ENCODE measurements around the gene SEC22C.
"Not testable (repeated sequence)": the region's sequence is repeated elsewhere in the genome, so short reads cannot be mapped to it uniquely, and the experiment has no call there.

Gene SEC22C

GRCh38 chr3:42597098-42597497, 15.3 kb upstream of the SEC22C start:
- H3K9me3 ChIP-seq (ENCODE audit: control insufficient read depth, low read length); H3K4me1 ChIP-seq (ENCODE audit: control insufficient read depth, insufficient read depth, low read length); H3K27me3 ChIP-seq (ENCODE audit: control insufficient read depth, insufficient read depth, low read length); H3K9ac ChIP-seq (ENCODE audit: low read length); H3K36me3 ChIP-seq (ENCODE audit: control insufficient read depth, insufficient read depth, low read length); H3K4me3 ChIP-seq (ENCODE audit: low read length): not testable (repeated sequence)

GRCh38 chr3:42595682-42596081, 13.9 kb upstream of the SEC22C start:
- H3K4me3 ChIP-seq (ENCODE audit: low read length): no peak overlapping the region
- H3K27me3 ChIP-seq (ENCODE audit: control insufficient read depth, insufficient read depth, low read length): no peaks in the 10 kb centered on the region
- H3K36me3 ChIP-seq (ENCODE audit: control insufficient read depth, insufficient read depth, low read length): no peaks in the 10 kb centered on the region
- H3K9ac ChIP-seq (ENCODE audit: low read length): no peak overlapping the region
- peaks cover 7% of the 10 kb centered on the region for H3K4me1 ChIP-seq (ENCODE audit: control insufficient read depth, insufficient read depth, low read length)
- peaks cover 4% of the 10 kb centered on the region for H3K9me3 ChIP-seq (ENCODE audit: control insufficient read depth, low read length)

GRCh38 chr3:42593635-42594034, 11.9 kb upstream of the SEC22C start:
- H3K4me3 ChIP-seq (ENCODE audit: low read length): no peak overlapping the region
- H3K9me3 ChIP-seq (ENCODE audit: control insufficient read depth, low read length): peaks cover 4% of the 10 kb centered on the region
- H3K4me1 ChIP-seq (ENCODE audit: control insufficient read depth, insufficient read depth, low read length): peaks cover 11% of the 10 kb centered on the region
- no peak overlapping the region for H3K9ac ChIP-seq (ENCODE audit: low read length)
- no peaks in the 10 kb centered on the region for H3K27me3 ChIP-seq (ENCODE audit: control insufficient read depth, insufficient read depth, low read length)
- no peaks in the 10 kb centered on the region for H3K36me3 ChIP-seq (ENCODE audit: control insufficient read depth, insufficient read depth, low read length)

GRCh38 chr3:42591811-42592210, 10.0 kb upstream of the SEC22C start:
- H3K36me3 ChIP-seq (ENCODE audit: control insufficient read depth, insufficient read depth, low read length): no peaks in the 10 kb centered on the region
- H3K9ac ChIP-seq (ENCODE audit: low read length): peak overlapping the region; percentile 66
- peaks cover 11% of the 10 kb centered on the region for H3K4me1 ChIP-seq (ENCODE audit: control insufficient read depth, insufficient read depth, low read length)
- peaks cover 4% of the 10 kb centered on the region for H3K9me3 ChIP-seq (ENCODE audit: control insufficient read depth, low read length)
- no peaks in the 10 kb centered on the region for H3K27me3 ChIP-seq (ENCODE audit: control insufficient read depth, insufficient read depth, low read length)
- H3K4me3 ChIP-seq (ENCODE audit: low read length): peak overlapping the region; percentile 49

GRCh38 chr3:42590989-42591756, 9.4 kb upstream of the SEC22C start:
- peak overlapping the region; percentile 66 for H3K9ac ChIP-seq (ENCODE audit: low read length)
- no peaks in the 10 kb centered on the region for H3K36me3 ChIP-seq (ENCODE audit: control insufficient read depth, insufficient read depth, low read length)
- H3K9me3 ChIP-seq (ENCODE audit: control insufficient read depth, low read length): peaks cover 4% of the 10 kb centered on the region
- no peaks in the 10 kb centered on the region for H3K27me3 ChIP-seq (ENCODE audit: control insufficient read depth, insufficient read depth, low read length)
- H3K4me1 ChIP-seq (ENCODE audit: control insufficient read depth, insufficient read depth, low read length): peaks cover 11% of the 10 kb centered on the region
- H3K4me3 ChIP-seq (ENCODE audit: low read length): peak overlapping the region; percentile 49

GRCh38 chr3:42589382-42590109, 7.8 kb upstream of the SEC22C start:
- peaks cover 11% of the 10 kb centered on the region for H3K4me1 ChIP-seq (ENCODE audit: control insufficient read depth, insufficient read depth, low read length)
- H3K36me3 ChIP-seq (ENCODE audit: control insufficient read depth, insufficient read depth, low read length): no peaks in the 10 kb centered on the region
- peaks cover 4% of the 10 kb centered on the region for H3K9me3 ChIP-seq (ENCODE audit: control insufficient read depth, low read length)
- H3K27me3 ChIP-seq (ENCODE audit: control insufficient read depth, insufficient read depth, low read length): no peaks in the 10 kb centered on the region
- H3K9ac ChIP-seq (ENCODE audit: low read length): peak overlapping the region; percentile 54
- H3K4me3 ChIP-seq (ENCODE audit: low read length): no peak overlapping the region

GRCh38 chr3:42588625-42589024, 6.9 kb upstream of the SEC22C start:
- H3K9ac ChIP-seq (ENCODE audit: low read length): no peak overlapping the region
- H3K27me3 ChIP-seq (ENCODE audit: control insufficient read depth, insufficient read depth, low read length): no peaks in the 10 kb centered on the region
- H3K36me3 ChIP-seq (ENCODE audit: control insufficient read depth, insufficient read depth, low read length): no peaks in the 10 kb centered on the region
- H3K9me3 ChIP-seq (ENCODE audit: control insufficient read depth, low read length): no peaks in the 10 kb centered on the region
- H3K4me1 ChIP-seq (ENCODE audit: control insufficient read depth, insufficient read depth, low read length): peaks cover 11% of the 10 kb centered on the region
- H3K4me3 ChIP-seq (ENCODE audit: low read length): no peak overlapping the region

- Histone ChIP-seq H3K27me3 (ENCODE audit: control insufficient read depth, insufficient read depth, low read length) (no peaks in the 10 kb centered on the region), H3K9me3 (ENCODE audit: control insufficient read depth, low read length) (no peaks in the 10 kb centered on the region), H3K36me3 (ENCODE audit: control insufficient read depth, insufficient read depth, low read length) (no peaks in the 10 kb centered on the region), H3K4me3 (ENCODE audit: low read length) (peak overlapping the region; percentile 4), H3K4me1 (ENCODE audit: control insufficient read depth, insufficient read depth, low read length) (peaks cover 15% of the 10 kb centered on the region), H3K9ac (ENCODE audit: low read length) (peak overlapping the region; percentile 53)
Measured at GRCh38 chr3:42582474-42583070, 805 bp upstream of the SEC22C start.

GRCh38 chr3:42581400-42581708, 413 bp downstream of the SEC22C start:
- Histone ChIP-seq H3K36me3 (ENCODE audit: control insufficient read depth, insufficient read depth, low read length) (no peaks in the 10 kb centered on the region), H3K9me3 (ENCODE audit: control insufficient read depth, low read length) (no peaks in the 10 kb centered on the region), H3K4me1 (ENCODE audit: control insufficient read depth, insufficient read depth, low read length) (peaks cover 15% of the 10 kb centered on the region), H3K27me3 (ENCODE audit: control insufficient read depth, insufficient read depth, low read length) (no peaks in the 10 kb centered on the region), H3K4me3 (ENCODE audit: low read length) (peak overlapping the region; percentile 32), H3K9ac (ENCODE audit: low read length) (peak overlapping the region; percentile 53)

GRCh38 chr3:42579346-42579745, 2.4 kb downstream of the SEC22C start:
- H3K27me3 ChIP-seq (ENCODE audit: control insufficient read depth, insufficient read depth, low read length); H3K9me3 ChIP-seq (ENCODE audit: control insufficient read depth, low read length); H3K9ac ChIP-seq (ENCODE audit: low read length); H3K36me3 ChIP-seq (ENCODE audit: control insufficient read depth, insufficient read depth, low read length); H3K4me3 ChIP-seq (ENCODE audit: low read length): not testable (repeated sequence)
- H3K4me1 ChIP-seq (ENCODE audit: control insufficient read depth, insufficient read depth, low read length): peaks cover 15% of the 10 kb centered on the region

- Histone ChIP-seq H3K9me3 (ENCODE audit: control insufficient read depth, low read length) (no peaks in the 10 kb centered on the region), H3K27me3 (ENCODE audit: control insufficient read depth, insufficient read depth, low read length) (no peaks in the 10 kb centered on the region), H3K9ac (ENCODE audit: low read length) (no peak overlapping the region), H3K36me3 (ENCODE audit: control insufficient read depth, insufficient read depth, low read length) (no peaks in the 10 kb centered on the region), H3K4me1 (ENCODE audit: control insufficient read depth, insufficient read depth, low read length) (peaks cover 15% of the 10 kb centered on the region), H3K4me3 (ENCODE audit: low read length) (no peak overlapping the region)
Measured at GRCh38 chr3:42578054-42578453, 3.7 kb downstream of the SEC22C start.

- Histone ChIP-seq H3K9ac (ENCODE audit: low read length) (no peak overlapping the region), H3K36me3 (ENCODE audit: control insufficient read depth, insufficient read depth, low read length) (no peaks in the 10 kb centered on the region), H3K4me1 (ENCODE audit: control insufficient read depth, insufficient read depth, low read length) (no peaks in the 10 kb centered on the region), H3K9me3 (ENCODE audit: control insufficient read depth, low read length) (no peaks in the 10 kb centered on the region), H3K4me3 (ENCODE audit: low read length) (no peak overlapping the region), H3K27me3 (ENCODE audit: control insufficient read depth, insufficient read depth, low read length) (no peaks in the 10 kb centered on the region)
Measured at GRCh38 chr3:42575137-42575741, 6.5 kb downstream of the SEC22C start.

All from mucosa of stomach (tissue), 1 donor.